ENCODE measurements around the gene LHFPL6. TPM values are rescaled to one million over a fixed set of nuclear protein-coding genes. Genes with fewer than 3 reads are reported as not detected.
"Not testable (repeated sequence)": the region's sequence is repeated elsewhere in the genome, so short reads cannot be mapped to it uniquely, and the experiment has no call there.

Gene LHFPL6
- total and polyA plus RNA-seq, 9 donors = 45.0 to 76.3 (median 59.2) TPM

- peak; percentile 17 for DNase-seq
- H3K4me3 ChIP-seq (ENCODE audit: low read length) = no peak overlapping the region
Observed at GRCh38 chr13:39347926-39348901, 254.8 kb downstream of the LHFPL6 start.

GRCh38 chr13:39345982-39346381 lies 257.0 kb downstream of the LHFPL6 start:
- WGBS (ENCODE audit: insufficient coverage) = 93% methylated on average over 3 of the region's 5 CpGs
- Histone ChIP-seq H3K4me1 (ENCODE audit: control insufficient read depth, insufficient read depth, low read length) (peaks cover 23% of the 10 kb centered on the region), H3K36me3 (ENCODE audit: control insufficient read depth, insufficient read depth, low read length) (peaks cover 2% of the 10 kb centered on the region), H3K27me3 (ENCODE audit: control insufficient read depth, insufficient read depth, low read length) (no peaks in the 10 kb centered on the region), H3K27ac (ENCODE audit: low read length) (peak overlapping the region; percentile 9), H3K4me3 (ENCODE audit: low read length) (no peak overlapping the region), H3K9me3 (replicated peaks; ENCODE audit: control insufficient read depth, low read depth, low read length) (no peaks in the 10 kb centered on the region)
- no peak for DNase-seq

More at GRCh38 chr13:39347926-39348901, 254.8 kb downstream of the LHFPL6 start:
- Histone ChIP-seq H3K4me1 (ENCODE audit: control insufficient read depth, insufficient read depth, low read length) (peaks cover 27% of the 10 kb centered on the region), H3K9me3 (replicated peaks; ENCODE audit: control insufficient read depth, low read depth, low read length) (no peaks in the 10 kb centered on the region), H3K27me3 (ENCODE audit: control insufficient read depth, insufficient read depth, low read length) (no peaks in the 10 kb centered on the region), H3K27ac (ENCODE audit: low read length) (no peak overlapping the region), H3K36me3 (ENCODE audit: control insufficient read depth, insufficient read depth, low read length) (peaks cover 1% of the 10 kb centered on the region)
- 44% methylated on average over 6 of the region's 9 CpGs for WGBS (ENCODE audit: insufficient coverage)

GRCh38 chr13:39341251-39341650 lies 261.7 kb downstream of the LHFPL6 start:
- Histone ChIP-seq H3K4me1 (ENCODE audit: control insufficient read depth, insufficient read depth, low read length) (peaks cover 6% of the 10 kb centered on the region), H3K36me3 (ENCODE audit: control insufficient read depth, insufficient read depth, low read length) (peaks cover 2% of the 10 kb centered on the region), H3K4me3 (ENCODE audit: low read length) (no peak overlapping the region), H3K27me3 (ENCODE audit: control insufficient read depth, insufficient read depth, low read length) (no peaks in the 10 kb centered on the region), H3K9me3 (replicated peaks; ENCODE audit: control insufficient read depth, low read depth, low read length) (no peaks in the 10 kb centered on the region), H3K27ac (ENCODE audit: low read length) (no peak overlapping the region)
- no peak for DNase-seq
- no CpG with 5 or more reads among the region's 1 CpG for WGBS (ENCODE audit: insufficient coverage)

GRCh38 chr13:39338114-39338513 lies 264.9 kb downstream of the LHFPL6 start:
- H3K9me3 ChIP-seq (replicated peaks; ENCODE audit: control insufficient read depth, low read depth, low read length); H3K27ac ChIP-seq (ENCODE audit: low read length); H3K4me3 ChIP-seq (ENCODE audit: low read length); H3K27me3 ChIP-seq (ENCODE audit: control insufficient read depth, insufficient read depth, low read length); H3K36me3 ChIP-seq (ENCODE audit: control insufficient read depth, insufficient read depth, low read length); DNase-seq; H3K4me1 ChIP-seq (ENCODE audit: control insufficient read depth, insufficient read depth, low read length): not testable (repeated sequence)
- no CpG with 5 or more reads among the region's 6 CpGs for WGBS (ENCODE audit: insufficient coverage)

- Histone ChIP-seq H3K4me3 (ENCODE audit: low read length) (no peak overlapping the region), H3K4me1 (ENCODE audit: control insufficient read depth, insufficient read depth, low read length) (no peaks in the 10 kb centered on the region), H3K27me3 (ENCODE audit: control insufficient read depth, insufficient read depth, low read length) (no peaks in the 10 kb centered on the region), H3K9me3 (replicated peaks; ENCODE audit: control insufficient read depth, low read depth, low read length) (no peaks in the 10 kb centered on the region), H3K36me3 (ENCODE audit: control insufficient read depth, insufficient read depth, low read length) (no peaks in the 10 kb centered on the region), H3K27ac (ENCODE audit: low read length) (no peak overlapping the region)
- DNase-seq = no peak
Observed at GRCh38 chr13:39336937-39337336, 266.1 kb downstream of the LHFPL6 start.

GRCh38 chr13:39336207-39336606 lies 266.8 kb downstream of the LHFPL6 start:
- DNase-seq = no peak
- H3K4me1 ChIP-seq (ENCODE audit: control insufficient read depth, insufficient read depth, low read length) = no peaks in the 10 kb centered on the region
- no peak overlapping the region for H3K4me3 ChIP-seq (ENCODE audit: low read length)
- H3K27me3 ChIP-seq (ENCODE audit: control insufficient read depth, insufficient read depth, low read length) = no peaks in the 10 kb centered on the region
- H3K36me3 ChIP-seq (ENCODE audit: control insufficient read depth, insufficient read depth, low read length) = no peaks in the 10 kb centered on the region
- no peaks in the 10 kb centered on the region for H3K9me3 ChIP-seq (replicated peaks; ENCODE audit: control insufficient read depth, low read depth, low read length)
- WGBS (ENCODE audit: insufficient coverage) = 82% methylated on average over 3 of the region's 4 CpGs
- no peak overlapping the region for H3K27ac ChIP-seq (ENCODE audit: low read length)

- H3K4me3 ChIP-seq (ENCODE audit: low read length) = no peak overlapping the region
- H3K27me3 ChIP-seq (ENCODE audit: control insufficient read depth, insufficient read depth, low read length) = no peaks in the 10 kb centered on the region
- H3K9me3 ChIP-seq (replicated peaks; ENCODE audit: control insufficient read depth, low read depth, low read length) = no peaks in the 10 kb centered on the region
- H3K27ac ChIP-seq (ENCODE audit: low read length) = no peak overlapping the region
- no peaks in the 10 kb centered on the region for H3K36me3 ChIP-seq (ENCODE audit: control insufficient read depth, insufficient read depth, low read length)
- no CpG with 5 or more reads among the region's 3 CpGs for WGBS (ENCODE audit: insufficient coverage)
- DNase-seq = no peak
- no peaks in the 10 kb centered on the region for H3K4me1 ChIP-seq (ENCODE audit: control insufficient read depth, insufficient read depth, low read length)
Observed at GRCh38 chr13:39335721-39336120, 267.3 kb downstream of the LHFPL6 start.

- no peak overlapping the region for H3K4me3 ChIP-seq (ENCODE audit: low read length)
- no CpG with 5 or more reads among the region's 2 CpGs for WGBS (ENCODE audit: insufficient coverage)
- no peaks in the 10 kb centered on the region for H3K36me3 ChIP-seq (ENCODE audit: control insufficient read depth, insufficient read depth, low read length)
- H3K27ac ChIP-seq (ENCODE audit: low read length) = no peak overlapping the region
- no peaks in the 10 kb centered on the region for H3K27me3 ChIP-seq (ENCODE audit: control insufficient read depth, insufficient read depth, low read length)
- H3K4me1 ChIP-seq (ENCODE audit: control insufficient read depth, insufficient read depth, low read length) = no peaks in the 10 kb centered on the region
- DNase-seq = no peak
- no peaks in the 10 kb centered on the region for H3K9me3 ChIP-seq (replicated peaks; ENCODE audit: control insufficient read depth, low read depth, low read length)
Observed at GRCh38 chr13:39330504-39330903, 272.5 kb downstream of the LHFPL6 start.

- H3K4me3 ChIP-seq (ENCODE audit: low read length) = no peak overlapping the region
- H3K27ac ChIP-seq (ENCODE audit: low read length) = no peak overlapping the region
- no peaks in the 10 kb centered on the region for H3K27me3 ChIP-seq (ENCODE audit: control insufficient read depth, insufficient read depth, low read length)
- 78% methylated on average over 4 of the region's 5 CpGs for WGBS (ENCODE audit: insufficient coverage)
- no peaks in the 10 kb centered on the region for H3K36me3 ChIP-seq (ENCODE audit: control insufficient read depth, insufficient read depth, low read length)
- H3K9me3 ChIP-seq (replicated peaks; ENCODE audit: control insufficient read depth, low read depth, low read length) = no peaks in the 10 kb centered on the region
- DNase-seq = no peak
- H3K4me1 ChIP-seq (ENCODE audit: control insufficient read depth, insufficient read depth, low read length) = peaks cover 4% of the 10 kb centered on the region
Observed at GRCh38 chr13:39329182-39329639, 273.8 kb downstream of the LHFPL6 start.

GRCh38 chr13:39327172-39327479 lies 275.9 kb downstream of the LHFPL6 start:
- H3K9me3 ChIP-seq (replicated peaks; ENCODE audit: control insufficient read depth, low read depth, low read length) = no peaks in the 10 kb centered on the region
- peaks cover 7% of the 10 kb centered on the region for H3K4me1 ChIP-seq (ENCODE audit: control insufficient read depth, insufficient read depth, low read length)
- H3K4me3 ChIP-seq (ENCODE audit: low read length) = no peak overlapping the region
- no peaks in the 10 kb centered on the region for H3K36me3 ChIP-seq (ENCODE audit: control insufficient read depth, insufficient read depth, low read length)
- H3K27ac ChIP-seq (ENCODE audit: low read length) = no peak overlapping the region
- H3K27me3 ChIP-seq (ENCODE audit: control insufficient read depth, insufficient read depth, low read length) = no peaks in the 10 kb centered on the region
- DNase-seq = no peak
- WGBS (ENCODE audit: insufficient coverage) = 88% methylated on average over 1 of the region's 1 CpG
